GM12891 (cell line): Measurements from ENCODE around the gene CCSER1.

Experiments
- POLR2A ChIP-seq: IDR thresholded peaks from 2 replicates; pipeline ENCODE4 v1.6.1; 2011; ENCODE audit warnings: low read depth, low read length, control low read depth
- TAF1 ChIP-seq: IDR thresholded peaks from 2 replicates; pipeline ENCODE4 v1.6.1; 2011; ENCODE audit warnings: low read depth, low read length, control low read depth

- TF ChIP-seq POLR2A, result no peak
- TF ChIP-seq TAF1, result no peak
These were observed 1495.9 kb downstream of the CCSER1 start for GRCh38 chr4:91622925-91623602.
